GM12891 (cell line): ENCODE measurements around the gene LPXN.

Experiments used
- PAX5 ChIP-seq: IDR thresholded peaks from 2 replicates; pipeline ENCODE4 v1.6.1; 2011; ENCODE audit warnings: low read length, moderate library complexity, mild to moderate bottlenecking; ENCODE audit not compliant: insufficient read depth, severe bottlenecking
- POLR2A ChIP-seq: IDR thresholded peaks from 2 replicates; pipeline ENCODE4 v1.6.1; 2011; ENCODE audit warnings: low read depth, low read length, control low read depth
- POLR2AphosphoS5 ChIP-seq: IDR thresholded peaks from 2 replicates; pipeline ENCODE4 v1.6.1; 2011; ENCODE audit warnings: low read depth, low read length, control low read depth
- SPI1 ChIP-seq: IDR thresholded peaks from 2 replicates; pipeline ENCODE4 v1.6.1; 2011; ENCODE audit warnings: low read depth, low read length, control low read depth
- TAF1 ChIP-seq: IDR thresholded peaks from 2 replicates; pipeline ENCODE4 v1.6.1; 2011; ENCODE audit warnings: low read depth, low read length, control low read depth

GRCh38 chr11:58586998-58587397 is 11.3 kb upstream of the LPXN start:
- TF ChIP-seq POLR2A = no peak
- TF ChIP-seq TAF1 = no peak
- TF ChIP-seq POLR2AphosphoS5 = no peak
- no peak for TF ChIP-seq SPI1
- TF ChIP-seq PAX5 = no peak
